ENCODE measurements around the gene CCL28.

The CCL28 gene

DNA sequence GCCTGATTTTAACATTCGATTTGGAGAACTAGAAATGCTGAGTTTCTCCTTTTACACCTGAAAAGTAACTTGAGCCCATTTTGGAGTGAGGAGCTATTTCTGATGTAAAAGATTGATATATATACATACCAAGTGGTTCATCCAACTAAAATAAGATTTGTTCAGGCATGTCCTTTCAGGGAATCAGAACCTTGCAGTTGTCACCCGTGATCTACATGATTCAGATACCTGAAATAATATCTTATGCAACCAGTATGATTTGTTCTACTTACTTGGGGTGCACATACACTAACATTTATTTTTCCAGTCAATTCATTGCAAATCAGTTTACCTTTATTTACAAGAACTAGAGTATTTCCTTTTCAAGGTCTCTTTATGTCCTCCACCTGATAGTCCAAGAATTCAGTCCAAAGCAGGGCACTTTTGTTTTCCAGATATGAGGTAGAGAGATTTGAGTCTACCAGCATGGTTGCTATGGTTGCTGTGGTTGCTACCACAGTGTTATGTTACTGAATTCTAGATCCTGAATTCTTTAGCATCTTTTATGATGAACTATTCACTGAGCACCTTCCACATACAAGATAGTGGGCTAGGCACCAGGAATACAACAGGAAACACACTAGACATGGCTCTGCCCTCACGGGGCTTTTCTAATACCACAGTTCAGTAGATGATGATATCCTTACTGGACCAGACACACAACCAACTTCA lies 49.3 kb downstream of the CCL28 start:
- H3K27me3 ChIP-seq: no peaks in the 10 kb centered on the region
- intact Hi-C loops (cut with DNase I; ENCODE audit: low total_unique reads): no loop called here
- peaks cover 0 to 12% (median 8%) of the 10 kb centered on the region in 3 donors for H3K9me3 ChIP-seq
- TF ChIP-seq, protein P1, sequence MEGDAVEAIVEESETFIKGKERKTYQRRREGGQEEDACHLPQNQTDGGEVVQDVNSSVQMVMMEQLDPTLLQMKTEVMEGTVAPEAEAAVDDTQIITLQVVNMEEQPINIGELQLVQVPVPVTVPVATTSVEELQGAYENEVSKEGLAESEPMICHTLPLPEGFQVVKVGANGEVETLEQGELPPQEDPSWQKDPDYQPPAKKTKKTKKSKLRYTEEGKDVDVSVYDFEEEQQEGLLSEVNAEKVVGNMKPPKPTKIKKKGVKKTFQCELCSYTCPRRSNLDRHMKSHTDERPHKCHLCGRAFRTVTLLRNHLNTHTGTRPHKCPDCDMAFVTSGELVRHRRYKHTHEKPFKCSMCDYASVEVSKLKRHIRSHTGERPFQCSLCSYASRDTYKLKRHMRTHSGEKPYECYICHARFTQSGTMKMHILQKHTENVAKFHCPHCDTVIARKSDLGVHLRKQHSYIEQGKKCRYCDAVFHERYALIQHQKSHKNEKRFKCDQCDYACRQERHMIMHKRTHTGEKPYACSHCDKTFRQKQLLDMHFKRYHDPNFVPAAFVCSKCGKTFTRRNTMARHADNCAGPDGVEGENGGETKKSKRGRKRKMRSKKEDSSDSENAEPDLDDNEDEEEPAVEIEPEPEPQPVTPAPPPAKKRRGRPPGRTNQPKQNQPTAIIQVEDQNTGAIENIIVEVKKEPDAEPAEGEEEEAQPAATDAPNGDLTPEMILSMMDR (IDR thresholded peaks at IDR 0.05): no peak
- peaks cover 0 to 10% (median 2%) of the 10 kb centered on the region in 4 donors for H3K4me1 ChIP-seq
- H3K27ac ChIP-seq: no peak overlapping the region
- no peaks in the 10 kb centered on the region for H3K36me3 ChIP-seq
- H3K4me3 ChIP-seq: no peak overlapping the region
- DNase-seq: no peak

DNA sequence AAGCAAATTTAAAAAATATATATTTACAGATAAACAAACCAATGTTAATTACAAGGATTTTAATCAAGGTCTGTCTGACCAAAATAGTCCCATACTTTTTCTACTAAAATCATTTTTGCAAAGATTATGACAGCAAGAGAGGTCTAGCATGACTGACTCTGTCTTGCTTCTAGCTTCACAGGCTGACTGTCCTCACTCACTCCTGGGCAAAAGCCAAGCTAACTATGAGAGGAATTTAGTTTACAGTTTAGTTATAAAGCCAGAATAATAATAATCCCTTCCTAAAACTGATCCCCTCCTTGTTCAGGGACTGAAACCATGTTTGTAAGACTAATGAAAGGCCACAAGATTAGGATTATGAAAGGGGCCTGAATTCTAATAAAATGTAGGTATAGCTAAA lies 53.5 kb downstream of the CCL28 start:
- H3K4me3 ChIP-seq: no peak overlapping the region
- H3K4me1 ChIP-seq: peaks cover 0 to 24% (median 3%) of the 10 kb centered on the region in 4 donors
- no peak for DNase-seq
- H3K36me3 ChIP-seq: no peaks in the 10 kb centered on the region
- H3K9me3 ChIP-seq: peaks cover 0 to 8% (median 6%) of the 10 kb centered on the region in 3 donors
- TF ChIP-seq, protein P1 (IDR thresholded peaks at IDR 0.05): no peak
- intact Hi-C loops (cut with DNase I; ENCODE audit: low total_unique reads): no loop called here
- peak overlapping the region in 1 of 2 donors; percentile 52 for H3K27ac ChIP-seq
- no peaks in the 10 kb centered on the region for H3K27me3 ChIP-seq

DNA sequence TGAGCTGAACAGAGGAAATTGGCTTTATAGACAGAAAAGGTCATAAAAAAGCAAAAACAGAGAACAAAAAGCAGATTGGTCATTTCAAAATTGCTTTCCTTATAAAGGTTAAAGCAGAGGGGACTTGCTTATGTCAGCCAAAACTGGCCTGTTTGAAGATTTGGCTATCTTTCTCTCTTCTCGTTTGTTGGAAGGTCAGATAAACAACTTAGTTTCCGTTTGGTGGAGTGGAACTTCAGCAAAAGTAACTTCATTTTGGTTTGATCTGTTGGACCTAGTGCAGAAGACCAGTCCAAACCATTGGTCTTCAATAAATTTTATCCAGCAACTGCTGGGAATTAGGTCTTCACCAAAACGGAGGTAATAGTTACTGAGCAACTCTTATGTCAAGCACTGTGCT lies 53.9 kb downstream of the CCL28 start:
- H3K27me3 ChIP-seq: no peaks in the 10 kb centered on the region
- H3K4me3 ChIP-seq: no peak overlapping the region
- peak overlapping the region in 1 of 2 donors; percentile 52 for H3K27ac ChIP-seq
- peaks cover 0 to 24% (median 3%) of the 10 kb centered on the region in 4 donors for H3K4me1 ChIP-seq
- TF ChIP-seq, protein P1 (IDR thresholded peaks at IDR 0.05): no peak
- peaks cover 0 to 8% (median 6%) of the 10 kb centered on the region in 3 donors for H3K9me3 ChIP-seq
- intact Hi-C loops (cut with DNase I; ENCODE audit: low total_unique reads): no loop called here
- no peak for DNase-seq
- no peaks in the 10 kb centered on the region for H3K36me3 ChIP-seq

DNA sequence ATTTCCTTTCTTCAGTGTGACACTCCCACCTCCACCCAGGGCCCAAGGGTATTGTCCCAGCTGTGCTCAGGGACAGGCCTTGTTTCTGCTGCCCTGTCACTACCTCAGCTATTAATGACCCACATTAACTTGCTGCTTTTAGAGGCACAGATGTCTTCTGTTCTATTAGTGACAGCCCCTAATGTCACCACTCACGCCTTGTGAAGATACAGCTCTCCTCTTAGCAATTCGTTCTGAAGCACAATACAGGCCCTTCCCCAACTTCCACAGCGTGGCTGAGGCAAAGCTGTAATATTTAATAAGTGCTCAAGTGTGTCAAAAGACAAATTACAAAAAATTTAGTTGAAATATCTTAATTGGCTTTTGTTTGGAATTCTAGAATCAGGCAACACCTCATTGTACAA lies 54.3 kb downstream of the CCL28 start:
- Histone ChIP-seq H3K36me3 (no peaks in the 10 kb centered on the region), H3K4me1 (peaks cover 0 to 24% (median 3%) of the 10 kb centered on the region in 4 donors), H3K9me3 (peaks cover 0 to 8% (median 6%) of the 10 kb centered on the region in 3 donors), H3K4me3 (no peak overlapping the region), H3K27ac (peak overlapping the region in 1 of 2 donors; percentile 52), H3K27me3 (no peaks in the 10 kb centered on the region)
- no peak for DNase-seq
- TF ChIP-seq, protein P1 (IDR thresholded peaks at IDR 0.05): no peak
- intact Hi-C loops (cut with DNase I; ENCODE audit: low total_unique reads): no loop called here

DNA sequence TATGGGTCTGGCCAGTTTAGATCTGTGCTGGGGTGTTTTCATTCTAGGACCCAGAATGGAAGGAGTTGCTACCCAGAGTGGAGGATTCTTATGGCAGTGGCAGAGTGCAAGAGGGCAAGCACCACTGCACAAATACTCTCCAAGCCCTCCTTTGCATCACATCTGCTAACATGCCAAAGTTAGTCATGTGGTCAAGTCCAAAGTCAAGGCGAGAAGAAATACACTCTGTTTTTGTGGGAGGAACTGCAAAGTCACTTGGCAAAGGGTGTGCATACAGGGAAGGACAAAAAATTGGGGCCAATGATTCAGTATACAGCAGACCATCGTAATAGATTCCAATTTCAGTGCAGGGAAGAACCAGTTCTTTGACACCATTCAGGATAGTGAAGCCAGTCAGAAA lies 55.1 kb downstream of the CCL28 start:
- Histone ChIP-seq H3K36me3 (no peaks in the 10 kb centered on the region), H3K27ac (no peak overlapping the region), H3K4me1 (peaks cover 0 to 24% (median 3%) of the 10 kb centered on the region in 4 donors), H3K4me3 (no peak overlapping the region), H3K27me3 (no peaks in the 10 kb centered on the region), H3K9me3 (peaks cover 0 to 8% (median 6%) of the 10 kb centered on the region in 3 donors)
- TF ChIP-seq, protein P1 (IDR thresholded peaks at IDR 0.05): no peak
- intact Hi-C loops (cut with DNase I; ENCODE audit: low total_unique reads): no loop called here
- no peak for DNase-seq

Measured in tibial artery (tissue), 4 donors.